GM10266 (cell line): ENCODE measurements around the gene CRNKL1.

Experiments used
- DNase-seq: peaks from one replicate; pipeline ENCODE4 v3.0.0; 2012; ENCODE audit errors: extremely low spot score
- TF ChIP-seq, protein P1 (sequence below): IDR thresholded peaks from 2 replicates; pipeline ENCODE4 v1.5.1; 2012; ENCODE audit warnings: mild to moderate bottlenecking, low read depth; ENCODE audit not compliant: control insufficient read depth, insufficient read depth; ENCODE audit errors: missing control alignments

Gene CRNKL1

DNA sequence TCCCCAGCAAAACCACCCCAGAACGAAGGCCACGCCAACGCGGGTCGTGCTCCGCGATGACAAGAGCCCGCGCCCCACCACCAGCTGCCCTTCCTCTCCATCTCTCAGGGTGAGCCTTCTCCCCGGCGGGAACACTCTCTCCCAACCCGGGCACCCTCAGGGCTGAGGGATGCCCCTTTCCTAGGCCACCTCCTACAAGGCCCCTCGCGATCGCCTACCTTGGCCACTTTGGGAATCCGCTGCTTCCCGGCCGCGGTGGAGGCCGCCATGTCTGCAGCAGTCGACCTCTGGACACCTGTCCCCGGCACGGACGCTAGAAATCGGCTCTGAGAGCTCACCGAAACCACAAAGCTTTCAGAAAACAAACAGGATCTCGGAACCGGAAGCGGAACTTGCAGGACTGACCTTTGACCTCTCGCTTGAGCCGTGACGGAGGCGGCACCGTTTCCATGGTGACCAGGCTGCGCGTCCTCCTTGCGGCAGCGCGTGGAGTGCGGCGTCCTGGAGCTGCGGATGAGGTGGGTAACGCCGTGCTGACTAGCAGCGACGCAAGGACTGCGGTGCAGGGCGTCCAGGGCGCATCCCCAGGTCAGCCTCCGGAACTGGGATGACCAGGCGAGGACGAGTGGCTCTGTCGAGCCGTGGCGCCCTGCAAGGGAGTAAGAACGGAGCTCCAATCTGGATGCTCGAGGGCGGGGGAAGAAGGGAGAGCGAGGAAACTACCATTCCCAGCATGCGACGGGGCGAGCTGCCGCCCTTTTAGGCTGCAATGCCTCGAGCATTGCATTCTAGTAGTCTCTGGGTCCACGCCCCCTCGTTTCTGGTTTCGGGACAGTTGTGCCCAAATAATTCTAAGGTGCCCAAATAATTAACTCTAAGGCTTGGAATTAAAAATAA is at the start of gene CRNKL1, which contains the start of gene CFAP61:
Gene CRNKL1, minus strand, starts transcription at position 393 of the 897 bp plus-strand sequence. Its CDS starts 124 bp downstream, at position 269.
Gene CFAP61, plus strand, starts transcription at position 459 of the 897 bp plus-strand sequence. CDS start 4,122 bp downstream, outside the sequence.
- peak; percentile 87 for DNase-seq

DNA sequence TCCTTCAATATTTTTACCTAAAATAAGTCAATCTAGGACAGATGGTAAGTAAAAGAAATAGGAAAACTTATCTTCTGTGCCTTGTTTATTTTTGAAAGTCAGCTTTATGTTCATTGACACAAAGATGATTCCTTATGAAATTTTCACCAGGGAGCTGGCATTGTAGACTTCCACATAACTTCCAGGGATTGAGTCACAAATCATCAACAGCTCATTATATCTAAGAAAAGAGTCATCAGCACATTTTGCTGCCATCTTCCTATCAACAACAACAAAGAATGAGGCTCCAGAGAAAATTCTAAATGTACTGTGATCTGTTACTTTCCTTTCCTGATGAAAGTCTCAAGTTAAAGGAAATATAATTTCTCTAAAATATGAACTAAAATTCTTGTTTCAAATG is 48.6 kb upstream of the CRNKL1 start:
- TF ChIP-seq, protein P1, sequence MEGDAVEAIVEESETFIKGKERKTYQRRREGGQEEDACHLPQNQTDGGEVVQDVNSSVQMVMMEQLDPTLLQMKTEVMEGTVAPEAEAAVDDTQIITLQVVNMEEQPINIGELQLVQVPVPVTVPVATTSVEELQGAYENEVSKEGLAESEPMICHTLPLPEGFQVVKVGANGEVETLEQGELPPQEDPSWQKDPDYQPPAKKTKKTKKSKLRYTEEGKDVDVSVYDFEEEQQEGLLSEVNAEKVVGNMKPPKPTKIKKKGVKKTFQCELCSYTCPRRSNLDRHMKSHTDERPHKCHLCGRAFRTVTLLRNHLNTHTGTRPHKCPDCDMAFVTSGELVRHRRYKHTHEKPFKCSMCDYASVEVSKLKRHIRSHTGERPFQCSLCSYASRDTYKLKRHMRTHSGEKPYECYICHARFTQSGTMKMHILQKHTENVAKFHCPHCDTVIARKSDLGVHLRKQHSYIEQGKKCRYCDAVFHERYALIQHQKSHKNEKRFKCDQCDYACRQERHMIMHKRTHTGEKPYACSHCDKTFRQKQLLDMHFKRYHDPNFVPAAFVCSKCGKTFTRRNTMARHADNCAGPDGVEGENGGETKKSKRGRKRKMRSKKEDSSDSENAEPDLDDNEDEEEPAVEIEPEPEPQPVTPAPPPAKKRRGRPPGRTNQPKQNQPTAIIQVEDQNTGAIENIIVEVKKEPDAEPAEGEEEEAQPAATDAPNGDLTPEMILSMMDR, result no peak
- no peak for DNase-seq

More for the DNA sequence above, at the start of gene CRNKL1, which contains the start of gene CFAP61:
- TF ChIP-seq, protein P1, result no peak

DNA sequence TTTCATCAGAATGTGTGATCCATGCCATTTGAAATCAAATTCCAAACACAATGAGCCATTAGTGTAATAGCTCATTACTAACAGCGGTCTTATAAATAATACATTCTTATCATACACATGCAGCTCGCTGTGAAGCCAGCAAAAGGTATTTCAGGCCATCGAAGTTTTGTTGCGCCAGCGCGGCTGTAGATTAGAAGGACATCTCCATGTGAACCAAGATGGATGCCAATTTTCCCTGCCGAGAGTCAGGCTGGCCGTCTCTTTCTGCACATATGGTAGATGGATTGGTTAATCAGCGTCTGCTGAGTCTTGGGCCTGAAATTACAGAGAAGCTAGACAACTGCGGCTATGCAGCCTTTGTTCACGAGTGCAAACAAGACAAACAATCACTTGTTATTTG is 44.2 kb upstream of the CRNKL1 start:
- TF ChIP-seq, protein P1, result no peak
- no peak for DNase-seq

DNA sequence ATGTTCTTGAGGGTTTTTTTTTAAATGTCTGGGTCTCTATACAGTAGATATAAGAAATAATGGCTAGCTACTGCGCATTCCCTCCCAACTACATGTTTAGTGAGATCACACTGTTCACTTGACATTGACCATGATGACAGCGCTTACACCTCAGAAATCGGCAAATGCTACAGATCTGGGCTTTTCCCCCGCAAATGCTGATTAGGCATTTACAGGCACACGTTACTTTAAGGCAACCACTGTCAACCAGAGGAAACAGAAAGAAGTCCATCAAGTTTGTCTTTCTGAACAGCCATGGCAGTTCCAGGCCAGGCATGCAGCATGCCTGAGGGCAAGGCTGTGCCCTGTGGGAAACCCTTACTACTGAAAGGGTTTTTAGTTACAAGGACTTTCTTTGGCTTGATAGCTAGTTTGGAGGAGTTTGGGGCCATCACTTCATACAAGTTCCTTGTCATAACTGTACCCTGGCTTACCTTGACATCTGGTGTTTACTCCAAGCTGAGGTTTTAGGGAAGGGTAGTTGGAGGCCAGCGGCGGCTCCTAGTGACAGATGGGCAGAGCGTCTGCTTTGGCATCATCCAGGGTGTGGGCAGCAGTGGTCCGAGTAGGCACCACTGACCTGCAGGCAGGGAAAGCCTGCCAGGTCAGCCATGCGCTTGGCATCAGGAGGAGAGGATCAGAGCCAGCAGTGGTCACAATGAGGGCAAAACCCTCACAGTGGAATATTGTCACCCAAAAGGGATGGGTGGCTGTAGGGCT is 43.0 kb upstream of the CRNKL1 start:
- TF ChIP-seq, protein P1, result no peak
- no peak for DNase-seq

DNA sequence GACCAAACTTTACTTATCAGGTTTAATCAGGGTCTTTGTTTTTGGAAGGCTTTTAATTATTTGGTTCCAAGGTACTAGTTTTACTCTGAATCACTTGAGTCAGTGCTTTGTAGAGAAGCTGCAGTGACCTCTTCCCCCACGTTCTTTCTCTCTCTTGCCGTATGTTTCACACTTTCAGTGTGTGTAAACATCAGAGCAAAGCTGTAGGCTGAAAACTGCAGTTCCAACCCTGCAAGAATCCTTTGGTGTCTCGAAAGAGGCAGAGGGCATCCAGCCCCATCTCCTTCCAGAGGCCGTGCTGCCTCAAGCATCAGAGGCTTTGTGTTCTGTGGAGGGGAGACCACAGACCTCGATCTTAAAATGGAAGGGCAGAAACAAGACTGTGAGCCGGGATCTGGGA is 42.1 kb upstream of the CRNKL1 start:
- TF ChIP-seq, protein P1, result no peak
- DNase-seq, result no peak

- DNase-seq, result no peak
- TF ChIP-seq, protein P1, result no peak
Observed at GRCh38 chr20:20092827-20093226, 40.6 kb upstream of the CRNKL1 start.
